Immature natural killer cell (primary cell): ENCODE data around the gene RBM14. TPM values are rescaled to one million over a fixed set of nuclear protein-coding genes. Genes with fewer than 3 reads are reported as not detected.
"Not testable (repeated sequence)": the region's sequence is repeated elsewhere in the genome, so short reads cannot be mapped to it uniquely, and the experiment has no call there.

Experiments
- DNase-seq, 3 donors: peaks; one replicate each; pipeline ENCODE4 v3.0.0; 2022; ENCODE audit warnings: mixed read lengths in 1 of 3
- H3K27ac Mint-ChIP-seq, 6 donors: one replicate each; pipeline ENCODE4 v1.8.0; 2020; ENCODE audit warnings: mixed read lengths in 6 of 6, mild to moderate bottlenecking in 5 of 6, inconsistent platforms in 4 of 6, moderate library complexity in 3 of 6
- H3K27me3 Mint-ChIP-seq, 3 donors: one replicate each; pipeline ENCODE4 v1.8.0; 2020 to 2021; ENCODE audit warnings: low read depth in 3 of 3, mild to moderate bottlenecking in 3 of 3, mixed read lengths in 3 of 3, moderate library complexity in 3 of 3, inconsistent platforms in 1 of 3
- H3K36me3 Mint-ChIP-seq, 3 donors: one replicate each; pipeline ENCODE4 v1.8.0; 2020; ENCODE audit warnings: mixed read lengths in 3 of 3, inconsistent platforms in 2 of 3, mild to moderate bottlenecking in 2 of 3
- H3K4me1 Mint-ChIP-seq, 2 donors: one replicate each; pipeline ENCODE4 v1.8.0; 2020; ENCODE audit warnings: inconsistent platforms in 2 of 2, mild to moderate bottlenecking in 2 of 2, mixed read lengths in 2 of 2, moderate library complexity in 1 of 2
- H3K4me3 Mint-ChIP-seq, 5 donors: one replicate each; pipeline ENCODE4 v1.8.0; 2020; ENCODE audit warnings: mild to moderate bottlenecking in 5 of 5, mixed read lengths in 5 of 5, inconsistent platforms in 3 of 5, moderate library complexity in 3 of 5
- H3K9me3 Mint-ChIP-seq, 6 donors: one replicate each; pipeline ENCODE4 v1.8.0; 2020; ENCODE audit warnings: mild to moderate bottlenecking in 6 of 6, mixed read lengths in 6 of 6, inconsistent platforms in 4 of 6, moderate library complexity in 3 of 6
- polyA plus RNA-seq, 3 donors: library from polyadenylated mRNA; unstranded; fragments of 300-500 nt; fragmentation: Illumina TruSeq; gene quantifications; one replicate each; pipeline ENCODE4 v1.2.3, GENCODE V29; 2021

Gene RBM14
- polyA plus RNA-seq, 3 donors from 2014 or later, result 51.7 to 96.6 (median 73.2) TPM

GRCh38 chr11:66589315-66589714 lies 27.1 kb upstream of the RBM14 start:
- H3K27ac Mint-ChIP-seq, H3K4me3 Mint-ChIP-seq, DNase-seq, H3K36me3 Mint-ChIP-seq, H3K9me3 Mint-ChIP-seq: not testable (repeated sequence)
- peaks cover 19 to 20% of the 10 kb centered on the region in 2 donors for H3K4me1 Mint-ChIP-seq
- H3K27me3 Mint-ChIP-seq, result peaks cover 5 to 12% (median 9%) of the 10 kb centered on the region in 3 donors

DNA sequence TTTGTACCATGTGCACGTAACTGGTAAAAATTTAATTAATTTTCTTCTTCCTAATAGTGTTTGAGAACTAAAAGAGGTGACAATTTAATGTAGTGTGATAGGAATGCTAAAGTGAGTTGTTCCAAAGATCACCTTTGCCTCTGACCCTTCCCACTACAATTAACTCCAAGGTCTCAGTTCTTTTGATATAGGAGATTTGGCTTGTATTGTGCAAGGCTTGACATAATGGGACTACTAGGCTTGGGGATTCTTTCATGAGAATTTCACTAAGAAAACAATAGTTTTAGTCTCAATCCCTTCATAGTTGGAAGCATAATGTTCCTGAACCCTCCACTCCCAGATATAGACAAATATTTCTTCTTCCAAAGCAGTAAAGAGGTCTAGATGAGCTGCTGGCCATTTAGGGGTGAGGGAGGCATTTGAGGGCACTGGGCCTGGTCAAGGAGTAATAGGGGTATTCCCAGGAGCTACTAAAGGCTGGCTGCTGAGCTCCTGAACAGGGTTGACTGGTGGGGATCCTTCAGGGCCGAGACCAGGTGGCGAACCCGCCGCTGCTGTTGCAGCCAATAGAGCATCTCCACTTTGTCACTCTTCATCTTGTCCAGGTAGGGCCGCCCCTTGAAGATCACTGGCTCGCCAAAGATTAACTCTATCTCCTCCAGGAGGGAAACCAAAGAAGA lies 26.3 kb upstream of the RBM14 start:
- peak overlapping the region in 2 of 6 donors; percentile 5 to 45 for H3K27ac Mint-ChIP-seq
- peaks cover 20 to 27% of the 10 kb centered on the region in 2 donors for H3K4me1 Mint-ChIP-seq
- H3K4me3 Mint-ChIP-seq, result no peak overlapping the region
- H3K27me3 Mint-ChIP-seq, result peaks cover 5 to 11% (median 9%) of the 10 kb centered on the region in 3 donors
- DNase-seq, result no peak
- H3K36me3 Mint-ChIP-seq, result no peaks in the 10 kb centered on the region
- no peaks in the 10 kb centered on the region for H3K9me3 Mint-ChIP-seq

DNA sequence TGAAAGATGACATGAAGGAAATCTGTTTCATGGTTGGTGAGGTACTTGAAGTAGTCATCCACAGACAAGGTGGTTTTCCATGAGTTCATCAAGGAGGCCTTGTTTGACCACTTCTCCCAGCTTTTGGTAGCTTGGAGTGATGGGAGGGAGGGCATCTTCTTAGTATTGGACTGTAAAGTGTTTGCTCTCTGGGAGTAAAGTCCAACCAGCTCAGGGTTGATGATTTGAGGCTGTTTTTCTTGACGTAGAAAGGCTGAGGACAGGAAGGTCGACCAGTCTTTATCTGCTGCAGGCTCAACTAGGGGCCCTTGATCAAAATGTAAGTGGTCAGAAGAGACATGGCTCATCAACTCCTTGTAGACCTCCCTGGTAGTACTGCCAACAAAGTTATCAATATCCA lies 25.3 kb upstream of the RBM14 start:
- Mint-ChIP-seq H3K27me3 (peaks cover 5 to 10% (median 9%) of the 10 kb centered on the region in 3 donors), H3K9me3 (no peaks in the 10 kb centered on the region), H3K27ac (peak overlapping the region in 1 of 6 donors; percentile 34), H3K36me3 (no peaks in the 10 kb centered on the region), H3K4me1 (peaks cover 20 to 34% of the 10 kb centered on the region in 2 donors), H3K4me3 (peak overlapping the region in 2 of 5 donors; percentile 38 to 41)
- DNase-seq, result no peak

- Mint-ChIP-seq H3K27me3 (peaks cover 5 to 10% (median 9%) of the 10 kb centered on the region in 3 donors), H3K27ac (peak within 1 kb of the TSS; percentile 95 to 100 (median 99)), H3K4me1 (peaks cover 20 to 34% of the 10 kb centered on the region in 2 donors), H3K4me3 (peak within 1 kb of the TSS; percentile 97 to 100 (median 99)), H3K36me3 (no peaks in the 10 kb centered on the region), H3K9me3 (no peaks in the 10 kb centered on the region)
- peak; percentile 96 to 98 (median 98) for DNase-seq
These were observed 23.8 kb upstream of the RBM14 start, which contains the start of the genes CCDC87 and CCS for GRCh38 chr11:66592457-66593302. Gene CCDC87, minus strand, starts transcription at chr11:66593063. Its CDS starts 48 bp downstream, at chr11:66593015. Gene CCS, plus strand, starts transcription at chr11:66593185. Its CDS starts 77 bp downstream, at chr11:66593262.

- DNase-seq, result no peak
- H3K27ac Mint-ChIP-seq, result peak overlapping the region; percentile 95 to 100 (median 99)
These were observed 23.2 kb upstream of the RBM14 start for GRCh38 chr11:66593303-66593635.

DNA sequence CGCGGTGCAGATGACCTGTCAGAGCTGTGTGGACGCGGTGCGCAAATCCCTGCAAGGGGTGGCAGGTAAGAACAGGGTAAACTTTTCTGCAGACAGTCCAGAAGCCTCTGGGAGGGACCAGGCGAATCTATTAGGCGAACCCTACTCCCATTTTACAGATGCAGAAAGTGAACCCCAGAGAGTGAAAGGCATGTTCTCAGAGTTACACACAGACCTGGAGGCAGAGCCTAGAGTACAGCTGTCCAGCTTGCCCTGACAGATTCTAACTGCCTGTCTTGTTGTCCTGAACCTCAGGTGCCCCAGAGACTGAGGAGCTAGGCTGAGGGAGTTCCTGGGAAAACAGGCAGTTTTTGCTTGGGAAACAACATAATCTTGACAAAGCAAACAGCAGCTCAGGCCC lies 22.8 kb upstream of the RBM14 start:
- no peak for DNase-seq
- H3K27me3 Mint-ChIP-seq, result peaks cover 5 to 10% (median 9%) of the 10 kb centered on the region in 3 donors
- peak overlapping the region; percentile 95 to 100 (median 99) for H3K27ac Mint-ChIP-seq
- no peaks in the 10 kb centered on the region for H3K9me3 Mint-ChIP-seq
- H3K4me1 Mint-ChIP-seq, result peaks cover 20 to 34% of the 10 kb centered on the region in 2 donors
- H3K4me3 Mint-ChIP-seq, result peak overlapping the region; percentile 97 to 100 (median 99)
- peaks cover 0 to 2% (median 0%) of the 10 kb centered on the region in 3 donors for H3K36me3 Mint-ChIP-seq

More at GRCh38 chr11:66593303-66593635, 23.2 kb upstream of the RBM14 start:
- peaks cover 20 to 34% of the 10 kb centered on the region in 2 donors for H3K4me1 Mint-ChIP-seq
- H3K9me3 Mint-ChIP-seq, result no peaks in the 10 kb centered on the region
- H3K36me3 Mint-ChIP-seq, result no peaks in the 10 kb centered on the region
- H3K27me3 Mint-ChIP-seq, result peaks cover 5 to 10% (median 9%) of the 10 kb centered on the region in 3 donors
- peak overlapping the region; percentile 97 to 100 (median 99) for H3K4me3 Mint-ChIP-seq

GRCh38 chr11:66595245-66595904 lies 21.1 kb upstream of the RBM14 start:
- DNase-seq, result peak in 2 of 3 donors; percentile 8 to 13
- no peaks in the 10 kb centered on the region for H3K9me3 Mint-ChIP-seq
- H3K4me1 Mint-ChIP-seq, result peaks cover 20 to 34% of the 10 kb centered on the region in 2 donors
- peak overlapping the region; percentile 26 to 70 (median 62) for H3K4me3 Mint-ChIP-seq
- H3K27ac Mint-ChIP-seq, result peak overlapping the region; percentile 56 to 92 (median 81)
- peaks cover 5 to 10% (median 9%) of the 10 kb centered on the region in 3 donors for H3K27me3 Mint-ChIP-seq
- peaks cover 0 to 6% (median 0%) of the 10 kb centered on the region in 3 donors for H3K36me3 Mint-ChIP-seq

GRCh38 chr11:66598993-66599392 lies 17.4 kb upstream of the RBM14 start:
- no peak for DNase-seq
- Mint-ChIP-seq H3K4me3 (no peak overlapping the region), H3K9me3 (no peaks in the 10 kb centered on the region), H3K4me1 (peaks cover 1 to 14% of the 10 kb centered on the region in 2 donors), H3K27me3 (no peaks in the 10 kb centered on the region), H3K36me3 (peaks cover 0 to 20% (median 0%) of the 10 kb centered on the region in 3 donors), H3K27ac (no peak overlapping the region)

DNA sequence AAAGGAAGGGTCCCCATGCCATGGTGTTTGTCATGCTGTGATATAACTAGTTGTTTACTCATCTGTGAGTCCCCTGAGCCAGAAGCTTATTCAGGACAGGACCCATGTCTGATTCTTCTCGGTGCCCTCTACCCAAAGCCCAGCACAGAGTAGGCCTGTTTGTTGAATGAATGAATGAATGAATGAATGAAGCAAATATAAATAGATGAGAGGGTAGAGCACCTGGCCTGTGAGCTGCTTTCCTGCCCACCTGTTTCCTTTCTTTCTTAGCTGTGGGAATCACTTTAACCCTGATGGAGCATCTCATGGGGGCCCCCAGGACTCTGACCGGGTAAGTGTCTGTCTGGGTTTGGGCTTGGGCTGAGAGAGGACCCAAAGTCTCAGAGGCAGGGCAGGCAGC lies 16.2 kb upstream of the RBM14 start:
- H3K4me1 Mint-ChIP-seq, result peaks cover 0 to 6% of the 10 kb centered on the region in 2 donors
- H3K4me3 Mint-ChIP-seq, result no peak overlapping the region
- no peaks in the 10 kb centered on the region for H3K27me3 Mint-ChIP-seq
- no peaks in the 10 kb centered on the region for H3K9me3 Mint-ChIP-seq
- no peak overlapping the region for H3K27ac Mint-ChIP-seq
- DNase-seq, result no peak
- H3K36me3 Mint-ChIP-seq, result peaks cover 3 to 30% (median 9%) of the 10 kb centered on the region in 3 donors

- H3K27ac Mint-ChIP-seq, result peak overlapping the region in 2 of 6 donors; percentile 1 to 16
These were observed 15.7 kb upstream of the RBM14 start for GRCh38 chr11:66600631-66601233.

DNA sequence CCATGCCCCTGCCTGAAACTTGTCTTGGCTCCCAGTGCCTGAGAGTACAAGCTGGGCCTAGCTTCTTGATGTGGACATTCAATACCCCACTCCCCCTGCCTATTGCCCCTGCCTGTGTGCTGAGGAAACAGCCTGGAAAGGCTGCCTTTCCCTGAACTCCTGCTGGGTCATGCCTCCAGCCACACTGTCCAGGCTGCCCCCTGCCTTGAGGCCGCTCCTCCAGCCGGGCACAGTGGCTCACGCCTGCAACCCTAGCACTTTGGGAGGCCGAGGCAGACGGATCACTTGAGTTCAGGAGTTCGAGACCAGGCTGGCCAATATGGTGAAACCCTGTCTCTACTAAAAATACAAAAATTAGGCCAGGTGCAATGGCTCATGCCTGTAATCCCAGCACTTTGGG lies 13.4 kb upstream of the RBM14 start:
- Mint-ChIP-seq H3K36me3 (peaks cover 3 to 30% (median 9%) of the 10 kb centered on the region in 3 donors), H3K27ac (no peak overlapping the region), H3K4me1 (no peaks in the 10 kb centered on the region), H3K9me3 (no peaks in the 10 kb centered on the region), H3K4me3 (no peak overlapping the region), H3K27me3 (no peaks in the 10 kb centered on the region)
- DNase-seq, result no peak

More at GRCh38 chr11:66600631-66601233, 15.7 kb upstream of the RBM14 start:
- H3K4me1 Mint-ChIP-seq, result peaks cover 0 to 1% of the 10 kb centered on the region in 2 donors
- H3K9me3 Mint-ChIP-seq, result no peaks in the 10 kb centered on the region
- H3K4me3 Mint-ChIP-seq, result no peak overlapping the region
- H3K27me3 Mint-ChIP-seq, result no peaks in the 10 kb centered on the region
- H3K36me3 Mint-ChIP-seq, result peaks cover 3 to 30% (median 9%) of the 10 kb centered on the region in 3 donors
- DNase-seq, result no peak

DNA sequence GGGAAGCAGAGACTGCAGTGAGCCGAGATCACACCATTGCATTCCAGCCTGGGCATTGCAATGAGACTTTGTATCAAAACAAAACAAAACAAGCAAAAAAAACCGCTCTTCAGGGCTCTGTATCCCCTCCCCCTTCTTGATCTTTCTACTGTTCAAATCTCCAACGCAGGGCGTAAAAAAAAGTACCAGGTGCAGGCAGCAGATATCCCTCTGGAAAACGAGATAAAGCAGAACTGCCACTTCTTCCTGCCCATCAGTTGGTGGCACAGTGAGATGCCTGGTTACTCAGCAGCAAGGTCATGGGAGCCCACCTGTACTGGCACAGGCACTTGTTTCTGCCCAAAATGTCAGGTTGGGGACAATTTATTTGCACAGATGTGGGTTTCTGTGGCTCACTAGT lies 12.3 kb upstream of the RBM14 start:
- Mint-ChIP-seq H3K4me1 (no peaks in the 10 kb centered on the region), H3K27me3 (no peaks in the 10 kb centered on the region), H3K4me3 (no peak overlapping the region), H3K36me3 (peaks cover 3 to 26% (median 9%) of the 10 kb centered on the region in 3 donors), H3K27ac (no peak overlapping the region), H3K9me3 (no peaks in the 10 kb centered on the region)
- DNase-seq, result no peak

DNA sequence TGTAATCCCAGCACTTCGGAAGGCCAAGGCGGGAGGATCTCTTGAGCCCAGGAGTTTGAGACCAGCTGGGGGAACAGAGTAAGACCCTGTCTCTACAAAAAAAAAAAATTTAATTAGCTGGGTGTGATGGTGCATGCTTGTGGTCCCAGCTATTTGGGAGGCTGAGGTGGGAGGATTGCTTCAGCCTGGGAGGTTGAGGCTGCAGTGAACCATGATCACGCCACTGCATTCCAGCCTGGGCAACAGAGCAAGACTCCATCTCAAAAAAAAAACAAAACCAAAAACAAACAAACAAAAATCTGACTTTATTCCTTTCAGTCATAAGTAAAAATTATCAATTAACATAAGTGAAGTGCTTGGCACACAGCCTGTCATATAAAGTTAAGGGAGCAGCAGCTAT lies 9.8 kb upstream of the RBM14 start:
- DNase-seq, H3K4me3 Mint-ChIP-seq, H3K27me3 Mint-ChIP-seq, H3K27ac Mint-ChIP-seq, H3K9me3 Mint-ChIP-seq: not testable (repeated sequence)
- Mint-ChIP-seq H3K4me1 (peaks cover 15% of the 10 kb centered on the region in 2 donors), H3K36me3 (peaks cover 3 to 19% (median 9%) of the 10 kb centered on the region in 3 donors)
